GM18499 (cell line): Measurements from ENCODE around the gene RCOR2.
A peak's percentile ranks its signal among the peaks of the same experiment; 100 is the strongest.
"Not testable (repeated sequence)": the region's sequence is repeated elsewhere in the genome, so short reads cannot be mapped to it uniquely, and the experiment has no call there.

ENCODE experiments used
- ATAC-seq: cut with Tn5 transposase; IDR thresholded peaks from one replicate; pipeline ENCODE4 v1.9.1; 2021; ENCODE audit warnings: moderate number of reproducible peaks; ENCODE audit not compliant: insufficient read depth, unreplicated experiment

RCOR2 gene

GRCh38 chr11:63882555-63883242 is 34.3 kb downstream of the RCOR2 start:
- no peak for ATAC-seq

GRCh38 chr11:63880403-63880790 is 36.6 kb downstream of the RCOR2 start:
- no peak for ATAC-seq

GRCh38 chr11:63879598-63880402 is 37.2 kb downstream of the RCOR2 start:
- no peak for ATAC-seq

- ATAC-seq, result no peak
Observed at GRCh38 chr11:63877658-63878241, 39.2 kb downstream of the RCOR2 start.

GRCh38 chr11:63876616-63877015 is 40.3 kb downstream of the RCOR2 start:
- no peak for ATAC-seq

GRCh38 chr11:63875506-63876065 is 41.4 kb downstream of the RCOR2 start:
- no peak for ATAC-seq

GRCh38 chr11:63874511-63874910 is 42.5 kb downstream of the RCOR2 start:
- ATAC-seq, result no peak

- ATAC-seq, result no peak
Observed at GRCh38 chr11:63873311-63873710, 43.7 kb downstream of the RCOR2 start.

GRCh38 chr11:63872800-63873197 is 44.2 kb downstream of the RCOR2 start:
- ATAC-seq, result no peak

- ATAC-seq, result peak; percentile 82
Observed at GRCh38 chr11:63871962-63872799, 44.8 kb downstream of the RCOR2 start.

GRCh38 chr11:63870351-63871140 is 46.4 kb downstream of the RCOR2 start:
- no peak for ATAC-seq

- no peak for ATAC-seq
Observed at GRCh38 chr11:63869683-63870082, 47.3 kb downstream of the RCOR2 start.

GRCh38 chr11:63869171-63869591 is 47.8 kb downstream of the RCOR2 start:
- ATAC-seq, result no peak

GRCh38 chr11:63868399-63869064 is 48.4 kb downstream of the RCOR2 start:
- no peak for ATAC-seq

- ATAC-seq, result no peak
Observed at GRCh38 chr11:63867511-63867910, 49.5 kb downstream of the RCOR2 start.

- ATAC-seq, result no peak
Observed at GRCh38 chr11:63866211-63866610, 50.8 kb downstream of the RCOR2 start.

GRCh38 chr11:63863620-63864019 is 53.3 kb downstream of the RCOR2 start:
- not testable (repeated sequence) for ATAC-seq

GRCh38 chr11:63862923-63863322 is 54.0 kb downstream of the RCOR2 start:
- ATAC-seq, result no peak
